ENCODE data around the gene REXO1. TPM values are rescaled to one million over a fixed set of nuclear protein-coding genes. Genes with fewer than 3 reads are reported as not detected.
A peak's percentile ranks its signal among the peaks of the same experiment; 100 is the strongest.

REXO1 gene
- total RNA-seq, 1 donor from 2014 or later, result 69.6 TPM

DNA sequence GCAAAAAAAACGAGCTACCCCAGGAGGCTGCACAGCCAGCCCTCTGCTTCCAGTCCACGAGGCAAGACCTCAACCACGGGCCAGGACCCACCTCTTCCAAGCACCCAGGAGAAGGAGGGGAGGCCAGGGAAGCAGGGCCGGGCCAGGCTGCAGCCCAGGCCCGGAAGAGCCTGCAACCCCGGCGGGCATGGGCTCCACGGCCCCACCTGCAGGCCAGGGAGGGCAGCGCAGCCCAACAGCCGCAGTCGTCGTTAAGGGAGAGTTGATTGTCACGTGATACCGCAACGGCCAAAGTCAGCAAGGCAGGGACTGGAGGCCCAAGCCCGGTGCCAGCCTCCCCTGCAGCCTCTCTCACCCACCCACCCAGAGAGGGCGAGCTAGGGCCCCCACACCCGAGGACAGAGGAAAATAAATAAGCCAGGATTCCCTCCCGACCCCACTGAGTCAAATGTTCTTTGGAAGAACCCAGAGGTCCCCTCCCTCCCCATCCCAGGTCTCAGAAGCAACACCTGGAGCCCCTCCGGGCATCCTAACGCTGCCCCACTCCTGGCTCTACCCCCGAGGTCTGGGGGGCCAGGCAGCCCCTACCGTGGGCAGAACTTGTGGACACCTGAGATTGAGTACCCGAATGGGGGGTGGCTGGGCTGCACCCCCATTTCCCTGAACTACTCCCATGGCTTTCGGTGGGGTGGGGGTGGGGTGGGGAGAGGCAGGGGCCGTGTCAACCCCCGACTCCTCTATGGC lies 5.2 kb upstream of the REXO1 start:
- H3K36me3 Mint-ChIP-seq (ENCODE audit: low read depth), result peaks cover 2% of the 10 kb centered on the region
- TF ChIP-seq, protein P1, sequence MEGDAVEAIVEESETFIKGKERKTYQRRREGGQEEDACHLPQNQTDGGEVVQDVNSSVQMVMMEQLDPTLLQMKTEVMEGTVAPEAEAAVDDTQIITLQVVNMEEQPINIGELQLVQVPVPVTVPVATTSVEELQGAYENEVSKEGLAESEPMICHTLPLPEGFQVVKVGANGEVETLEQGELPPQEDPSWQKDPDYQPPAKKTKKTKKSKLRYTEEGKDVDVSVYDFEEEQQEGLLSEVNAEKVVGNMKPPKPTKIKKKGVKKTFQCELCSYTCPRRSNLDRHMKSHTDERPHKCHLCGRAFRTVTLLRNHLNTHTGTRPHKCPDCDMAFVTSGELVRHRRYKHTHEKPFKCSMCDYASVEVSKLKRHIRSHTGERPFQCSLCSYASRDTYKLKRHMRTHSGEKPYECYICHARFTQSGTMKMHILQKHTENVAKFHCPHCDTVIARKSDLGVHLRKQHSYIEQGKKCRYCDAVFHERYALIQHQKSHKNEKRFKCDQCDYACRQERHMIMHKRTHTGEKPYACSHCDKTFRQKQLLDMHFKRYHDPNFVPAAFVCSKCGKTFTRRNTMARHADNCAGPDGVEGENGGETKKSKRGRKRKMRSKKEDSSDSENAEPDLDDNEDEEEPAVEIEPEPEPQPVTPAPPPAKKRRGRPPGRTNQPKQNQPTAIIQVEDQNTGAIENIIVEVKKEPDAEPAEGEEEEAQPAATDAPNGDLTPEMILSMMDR (IDR thresholded peaks at IDR 0.05), result peak; percentile 60
- H3K9me3 Mint-ChIP-seq, result no peaks in the 10 kb centered on the region
- DNase-seq (peak; percentile 82), ATAC-seq (ENCODE audit: low read depth) (peak; percentile 47)
- ChIA-PET CTCF (no interaction called here), POLR2A (interaction anchor here (0.5 to 0.6 kb wide), 2 partner anchors 267 to 505 kb away, joined by 3 to 4 read pairs; no protein-coding TSS in a partner anchor)
- no peaks in the 10 kb centered on the region for H3K27me3 Mint-ChIP-seq
- H3K4me1 Mint-ChIP-seq, result peaks cover 72% of the 10 kb centered on the region
- intact Hi-C loops (cut with micrococcal nuclease), result loop anchor here (1.0 to 10.0 kb wide), 2 partner anchors 9 to 761 kb away; no protein-coding TSS in a partner anchor
- H3K27ac Mint-ChIP-seq, result peak overlapping the region; percentile 84
- H3K4me3 Mint-ChIP-seq, result peak overlapping the region; percentile 77

DNA sequence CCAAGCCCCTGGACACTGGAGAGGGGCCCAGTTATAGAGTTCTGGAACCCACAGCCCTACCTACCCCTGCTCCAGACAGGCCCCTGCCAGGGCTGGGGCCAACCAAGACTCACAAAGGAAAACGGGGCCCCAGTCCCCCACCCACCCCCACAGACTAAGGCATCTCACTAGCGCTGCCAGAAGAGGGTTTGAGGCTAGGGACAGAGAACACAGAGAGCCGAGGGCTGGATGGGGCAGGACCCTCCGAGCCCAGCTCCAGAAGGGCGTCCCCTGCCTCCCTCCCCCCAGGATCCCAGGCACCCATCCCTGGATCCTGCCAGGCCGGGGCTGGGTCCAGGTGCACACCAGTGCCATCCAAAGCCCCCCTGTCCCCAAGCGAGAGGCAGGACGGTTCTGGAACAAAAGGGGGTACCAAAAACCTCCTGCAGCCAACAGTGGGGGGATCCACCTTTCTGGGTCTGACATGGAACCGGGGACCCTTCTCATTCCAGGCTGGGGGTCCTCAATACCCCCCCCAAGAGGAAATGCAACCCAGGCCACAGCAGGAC lies 4.4 kb upstream of the REXO1 start:
- intact Hi-C loops (cut with micrococcal nuclease), result loop anchor here (1.0 to 10.0 kb wide), 2 partner anchors 10 to 762 kb away; no protein-coding TSS in a partner anchor
- no peaks in the 10 kb centered on the region for H3K27me3 Mint-ChIP-seq
- peaks cover 64% of the 10 kb centered on the region for H3K4me1 Mint-ChIP-seq
- H3K4me3 Mint-ChIP-seq, result no peak overlapping the region
- no peak for DNase-seq
- TF ChIP-seq, protein P1 (IDR thresholded peaks at IDR 0.05), result no peak
- no peak for ATAC-seq (ENCODE audit: low read depth)
- H3K27ac Mint-ChIP-seq, result no peak overlapping the region
- peaks cover 3% of the 10 kb centered on the region for H3K36me3 Mint-ChIP-seq (ENCODE audit: low read depth)
- no peaks in the 10 kb centered on the region for H3K9me3 Mint-ChIP-seq
- ChIA-PET CTCF (no interaction called here), POLR2A (interaction anchor here (0.6 to 1.2 kb wide), 2 partner anchors 189 to 266 kb away, joined by 3 to 4 read pairs; no protein-coding TSS in a partner anchor)

DNA sequence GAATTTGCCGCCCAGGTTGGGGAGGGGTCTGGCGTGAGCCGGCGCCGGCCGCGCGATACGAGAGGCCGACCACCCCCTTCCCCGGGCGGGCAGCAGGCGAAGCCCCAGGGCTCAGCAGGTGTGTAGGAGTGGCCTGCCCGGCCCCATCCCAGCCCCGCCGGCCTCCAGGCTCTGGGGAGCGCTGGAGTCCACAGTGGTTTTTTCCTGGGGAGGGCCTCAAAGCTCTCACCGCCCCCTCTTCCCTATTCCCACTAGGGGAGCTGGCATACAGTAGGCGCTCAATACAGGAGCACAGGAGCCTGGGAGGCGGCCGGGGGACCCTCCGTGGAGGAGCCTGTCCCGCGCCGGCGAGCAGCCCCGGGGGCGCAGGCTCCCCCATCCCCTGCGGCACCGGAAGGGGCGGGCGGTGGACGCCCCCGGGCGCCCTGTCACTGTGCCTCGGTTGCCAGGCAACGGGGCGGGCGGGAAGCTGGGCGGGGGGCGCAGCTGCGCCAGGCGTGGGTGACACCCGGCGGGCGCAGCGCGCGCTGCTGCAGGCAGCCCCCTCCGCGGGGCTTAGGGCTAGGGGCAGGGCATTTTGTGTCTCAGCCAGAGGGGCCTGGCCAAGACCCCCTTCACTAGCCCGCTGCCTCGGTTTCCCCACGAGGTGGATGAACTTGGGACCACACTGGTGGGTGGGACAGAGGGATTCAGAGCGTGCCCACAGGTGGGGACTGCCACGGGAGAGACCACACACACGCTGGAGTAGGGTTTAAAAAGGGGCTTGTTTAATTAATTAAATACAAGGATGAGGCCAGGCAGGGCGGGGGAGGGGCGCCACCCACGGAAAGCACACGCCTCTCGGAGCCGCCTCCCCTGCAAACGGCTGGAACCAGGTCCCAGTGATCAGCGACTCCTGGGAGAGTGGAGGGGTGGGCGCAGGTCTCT lies 3.6 kb upstream of the REXO1 start:
- intact Hi-C loops (cut with micrococcal nuclease), result loop anchor here (10.0 kb wide), 1 partner anchor 763 kb away; no protein-coding TSS in a partner anchor
- DNase-seq (peak; percentile 46), ATAC-seq (ENCODE audit: low read depth) (no peak)
- no peak overlapping the region for H3K4me3 Mint-ChIP-seq
- H3K27me3 Mint-ChIP-seq, result no peaks in the 10 kb centered on the region
- ChIA-PET POLR2A (interaction anchor here (0.6 to 1.2 kb wide), 2 partner anchors 140 to 190 kb away, joined by 3 to 4 read pairs; no protein-coding TSS in a partner anchor), CTCF (no interaction called here)
- peaks cover 7% of the 10 kb centered on the region for H3K36me3 Mint-ChIP-seq (ENCODE audit: low read depth)
- no peak overlapping the region for H3K27ac Mint-ChIP-seq
- peaks cover 65% of the 10 kb centered on the region for H3K4me1 Mint-ChIP-seq
- H3K9me3 Mint-ChIP-seq, result no peaks in the 10 kb centered on the region
- TF ChIP-seq, protein P1 (IDR thresholded peaks at IDR 0.05), result no peak

DNA sequence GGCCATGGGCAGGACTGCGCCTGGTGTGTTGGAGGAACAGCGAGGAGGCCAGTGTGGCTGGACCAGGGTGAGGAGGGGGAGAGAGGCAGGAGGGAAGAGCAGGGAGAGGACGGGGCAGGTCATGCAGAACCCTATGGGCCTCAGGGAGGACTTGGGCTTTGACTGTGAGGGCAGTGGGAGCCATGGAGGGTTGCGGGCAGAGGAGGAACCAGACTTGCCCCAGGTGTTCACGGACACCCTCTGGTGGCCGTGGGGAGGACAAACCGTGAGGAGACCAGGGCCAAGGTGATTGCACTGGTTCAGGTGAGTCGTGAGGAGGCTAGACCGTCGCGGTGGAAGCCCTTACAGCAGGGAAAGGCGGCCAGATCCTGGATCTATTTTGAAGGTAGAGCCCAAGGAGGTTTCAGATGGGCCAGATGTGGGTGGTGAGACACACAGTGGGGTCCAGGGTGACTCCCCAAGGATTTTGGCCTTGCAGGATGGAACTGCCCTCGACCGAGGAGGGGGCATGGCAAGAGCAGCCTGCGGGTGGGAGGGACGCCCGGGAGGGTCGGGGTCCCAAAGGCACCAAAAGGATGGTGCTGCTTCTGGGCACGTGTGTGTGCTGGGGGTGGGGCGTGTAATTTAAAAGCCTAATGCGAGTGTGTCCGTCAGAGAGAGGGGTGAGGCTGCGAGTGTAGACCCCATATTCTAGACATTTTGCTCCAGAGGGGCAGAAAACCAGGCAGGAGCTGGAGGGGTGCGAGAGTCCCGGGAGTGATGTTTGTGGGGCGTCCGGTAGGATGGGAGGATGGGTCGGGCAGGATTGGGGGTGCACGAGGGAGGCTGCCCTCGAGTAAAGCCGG lies 2.7 kb upstream of the REXO1 start:
- no peaks in the 10 kb centered on the region for H3K9me3 Mint-ChIP-seq
- H3K36me3 Mint-ChIP-seq (ENCODE audit: low read depth), result peaks cover 10% of the 10 kb centered on the region
- H3K4me1 Mint-ChIP-seq, result peaks cover 67% of the 10 kb centered on the region
- TF ChIP-seq, protein P1 (IDR thresholded peaks at IDR 0.05), result no peak
- H3K27me3 Mint-ChIP-seq, result no peaks in the 10 kb centered on the region
- no peak for ATAC-seq (ENCODE audit: low read depth)
- peak overlapping the region; percentile 38 for H3K4me3 Mint-ChIP-seq
- intact Hi-C loops (cut with micrococcal nuclease), result loop anchor here (10.0 kb wide), 1 partner anchor 764 kb away; no protein-coding TSS in a partner anchor
- no peak for DNase-seq
- ChIA-PET CTCF (no interaction called here), POLR2A (interaction anchor here (0.6 to 1.2 kb wide), 2 partner anchors 141 to 191 kb away, joined by 3 to 4 read pairs; no protein-coding TSS in a partner anchor)
- H3K27ac Mint-ChIP-seq, result peak overlapping the region; percentile 65
